GM23338 (cell line): ENCODE data around the gene FKBP10. TPM values are rescaled to one million over a fixed set of nuclear protein-coding genes. Genes with fewer than 3 reads are reported as not detected.
A peak's percentile ranks its signal among the peaks of the same experiment; 100 is the strongest.

Experiments used
- ATAC-seq: fragments of 200-7000 bp; cut with Tn5 transposase; 3 replicates; pipeline ENCODE4 v1.9.1; 2020
- DNase-seq: peaks from one replicate; pipeline ENCODE4 v3.0.0-alpha.2; 2015; ENCODE audit warnings: low spot score
- H2AFZ ChIP-seq: fragments of 200-600 bp; sonication (generic); 2 replicates; pipeline ENCODE4 v1.8.0; 2016; ENCODE audit warnings: antibody characterized with exemption, mild to moderate bottlenecking, moderate library complexity
- H3F3A ChIP-seq: fragments of 200-600 bp; sonication (generic); replicated peaks from 2 replicates; pipeline ENCODE4 v1.8.0; 2017; ENCODE audit warnings: antibody characterized with exemption, mixed run types, low read depth
- H3K27ac ChIP-seq: fragments of 200-600 bp; sonication (generic); 2 replicates; pipeline ENCODE4 v1.6.1; 2016; ENCODE audit warnings: low read depth
- H3K27me3 ChIP-seq: fragments of 200-600 bp; sonication (generic); 2 replicates; pipeline ENCODE4 v1.8.0; 2016; ENCODE audit warnings: mild to moderate bottlenecking, mixed run types, moderate library complexity; ENCODE audit not compliant: insufficient read depth
- H3K36me3 ChIP-seq: fragments of 200-600 bp; sonication (generic); 2 replicates; pipeline ENCODE4 v1.8.0; 2016; ENCODE audit warnings: mild to moderate bottlenecking; ENCODE audit not compliant: insufficient read depth
- H3K4me1 ChIP-seq: fragments of 200-600 bp; sonication (generic); 2 replicates; pipeline ENCODE4 v1.8.0; 2016; ENCODE audit warnings: mild to moderate bottlenecking, moderate library complexity; ENCODE audit not compliant: insufficient read depth
- H3K4me2 ChIP-seq: fragments of 200-600 bp; sonication (generic); 2 replicates; pipeline ENCODE4 v1.7.1; 2017; ENCODE audit warnings: mixed run types
- H3K4me3 ChIP-seq: fragments of 200-600 bp; sonication (generic); 2 replicates; pipeline ENCODE4 v1.6.1; 2016; ENCODE audit warnings: mixed run types
- H3K79me2 ChIP-seq: fragments of 200-600 bp; sonication (generic); replicated peaks from 2 replicates; pipeline ENCODE4 v1.8.0; 2017; ENCODE audit warnings: mild to moderate bottlenecking; ENCODE audit not compliant: insufficient read depth
- H3K9me2 ChIP-seq: fragments of 200-600 bp; sonication (generic); 2 replicates; pipeline ENCODE4 v1.8.0; 2017; ENCODE audit not compliant: insufficient read depth
- H4K20me1 ChIP-seq: fragments of 200-600 bp; sonication (generic); replicated peaks from 2 replicates; pipeline ENCODE4 v1.8.0; 2017; ENCODE audit warnings: mild to moderate bottlenecking; ENCODE audit not compliant: insufficient read depth
- H3K27ac Mint-ChIP-seq: 2 replicates; pipeline ENCODE4 v1.8.0; 2020; ENCODE audit warnings: inconsistent platforms, mild to moderate bottlenecking, moderate library complexity, mixed read lengths
- H3K27me3 Mint-ChIP-seq: 3 replicates; pipeline ENCODE4 v1.8.0; 2022; ENCODE audit warnings: low read depth, mild to moderate bottlenecking, moderate library complexity, mixed read lengths, inconsistent platforms; ENCODE audit not compliant: insufficient read depth, poor library complexity
- H3K36me3 Mint-ChIP-seq: 3 replicates; pipeline ENCODE4 v1.8.0; 2021; ENCODE audit warnings: low read depth, mild to moderate bottlenecking, inconsistent platforms, moderate library complexity, mixed read lengths
- H3K4me1 Mint-ChIP-seq: 3 replicates; pipeline ENCODE4 v1.8.0; 2020; ENCODE audit warnings: mild to moderate bottlenecking, inconsistent platforms, mixed read lengths
- H3K4me3 Mint-ChIP-seq: 3 replicates; pipeline ENCODE4 v1.8.0; 2021; ENCODE audit warnings: moderate library complexity, mild to moderate bottlenecking, inconsistent platforms, mixed read lengths
- H3K9me3 Mint-ChIP-seq: 3 replicates; pipeline ENCODE4 v1.8.0; 2020; ENCODE audit warnings: moderate library complexity, mild to moderate bottlenecking, inconsistent platforms, mixed read lengths
- CREB1 ChIP-seq: fragments of 250-450 bp; sonication (Bioruptor Pico); IDR thresholded peaks from 2 replicates; pipeline ENCODE4 v1.5.0; 2020; ENCODE audit warnings: low read depth, mild to moderate bottlenecking, moderate library complexity
- EZH2phosphoT487 ChIP-seq: fragments of 200-600 bp; sonication (generic); IDR thresholded peaks from one replicate; pipeline ENCODE4 v1.8.1; 2018; ENCODE audit warnings: antibody characterized with exemption; ENCODE audit not compliant: unreplicated experiment
- JUNB ChIP-seq: IDR thresholded peaks from one replicate; pipeline ENCODE4 v1.6.1; 2016; ENCODE audit warnings: antibody characterized with exemption; ENCODE audit not compliant: unreplicated experiment
- NANOG ChIP-seq: IDR thresholded peaks from 2 replicates; pipeline ENCODE4 v1.6.1; 2016; ENCODE audit warnings: antibody characterized with exemption, borderline replicate concordance
- POLR2AphosphoS5 ChIP-seq: IDR thresholded peaks from 2 replicates; pipeline ENCODE4 v1.6.1; 2016; ENCODE audit warnings: antibody characterized with exemption, low read depth
- STAT1 ChIP-seq: IDR thresholded peaks from one replicate; pipeline ENCODE4 v1.6.1; 2016; ENCODE audit warnings: antibody characterized with exemption; ENCODE audit not compliant: unreplicated experiment
- ZNF114 ChIP-seq: fragments of 250-450 bp; sonication (Bioruptor Pico); IDR thresholded peaks from 2 replicates; pipeline ENCODE4 v1.5.0; 2020; ENCODE audit warnings: mild to moderate bottlenecking, moderate library complexity
- polyA plus RNA-seq: library from polyadenylated mRNA; unstranded; fragments of >200 nt; fragmentation: Nextera tagmentation; extraction: Ambion mirVana; gene quantifications from 2 replicates; pipeline ENCODE4 v1.2.1, GENCODE V29; 2016
- total RNA-seq: library from RNA; depleted of rRNA; stranded (reverse); fragments of >200 nt; shearing (Covaris generic); gene quantifications from 2 replicates; pipeline ENCODE4 v1.2.3, GENCODE V29; 2014
- TF ChIP-seq, protein P1 (sequence below): fragments of 250-450 bp; sonication (Bioruptor Pico); IDR thresholded peaks from 2 replicates; pipeline ENCODE4 v1.5.0; 2020; ENCODE audit warnings: mild to moderate bottlenecking, moderate library complexity

The FKBP10 gene
- total and polyA plus RNA-seq, 2 experiments from 2014 or later: 26.2 to 151 TPM

DNA sequence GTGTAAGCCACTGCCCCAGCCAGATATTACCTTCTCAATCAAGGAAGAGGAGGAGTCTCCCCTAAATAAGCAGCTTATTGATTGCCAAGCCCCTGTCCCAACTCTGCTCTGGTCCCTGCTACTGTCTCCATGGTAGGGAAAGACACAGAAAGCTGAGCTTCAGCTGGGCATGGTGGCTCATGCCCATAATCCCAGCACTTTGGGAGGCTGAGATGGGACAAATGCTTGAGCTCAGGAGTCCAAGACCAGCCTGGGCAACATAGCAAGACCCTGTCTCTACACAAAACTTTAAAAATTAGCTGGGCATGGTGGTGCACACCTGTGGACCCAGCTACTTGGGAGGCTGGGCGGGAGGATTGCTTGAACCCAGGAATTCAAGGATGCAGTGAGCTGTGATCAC is 32.9 kb upstream of the FKBP10 start:
- H3K79me2 ChIP-seq: peaks cover 86% of the 10 kb centered on the region
- H3K27ac ChIP-seq: no peak overlapping the region
- Mint-ChIP-seq H3K36me3 (peaks cover 15% of the 10 kb centered on the region), H3K27me3 (peaks cover 23% of the 10 kb centered on the region), H3K4me1 (peaks cover 47% of the 10 kb centered on the region), H3K4me3 (no peak overlapping the region), H3K27ac (no peak overlapping the region), H3K9me3 (no peaks in the 10 kb centered on the region)
- H3K4me1 ChIP-seq: peaks cover 48% of the 10 kb centered on the region
- ATAC-seq (no peak), DNase-seq (no peak)
- peaks cover 4% of the 10 kb centered on the region for H4K20me1 ChIP-seq
- H3K9me2 ChIP-seq: no peaks in the 10 kb centered on the region
- no peaks in the 10 kb centered on the region for H3K27me3 ChIP-seq
- H2AFZ ChIP-seq: no peak overlapping the region
- no peak overlapping the region for H3K4me2 ChIP-seq
- H3K4me3 ChIP-seq: no peak overlapping the region
- peaks cover 21% of the 10 kb centered on the region; the same call in 1 of the 2 replicates for H3F3A ChIP-seq
- no peak for TF ChIP-seq JUNB
- TF ChIP-seq STAT1: no peak
- TF ChIP-seq CREB1 (CRISPR knock-in tag): no peak
- H3K36me3 ChIP-seq: no peaks in the 10 kb centered on the region

DNA sequence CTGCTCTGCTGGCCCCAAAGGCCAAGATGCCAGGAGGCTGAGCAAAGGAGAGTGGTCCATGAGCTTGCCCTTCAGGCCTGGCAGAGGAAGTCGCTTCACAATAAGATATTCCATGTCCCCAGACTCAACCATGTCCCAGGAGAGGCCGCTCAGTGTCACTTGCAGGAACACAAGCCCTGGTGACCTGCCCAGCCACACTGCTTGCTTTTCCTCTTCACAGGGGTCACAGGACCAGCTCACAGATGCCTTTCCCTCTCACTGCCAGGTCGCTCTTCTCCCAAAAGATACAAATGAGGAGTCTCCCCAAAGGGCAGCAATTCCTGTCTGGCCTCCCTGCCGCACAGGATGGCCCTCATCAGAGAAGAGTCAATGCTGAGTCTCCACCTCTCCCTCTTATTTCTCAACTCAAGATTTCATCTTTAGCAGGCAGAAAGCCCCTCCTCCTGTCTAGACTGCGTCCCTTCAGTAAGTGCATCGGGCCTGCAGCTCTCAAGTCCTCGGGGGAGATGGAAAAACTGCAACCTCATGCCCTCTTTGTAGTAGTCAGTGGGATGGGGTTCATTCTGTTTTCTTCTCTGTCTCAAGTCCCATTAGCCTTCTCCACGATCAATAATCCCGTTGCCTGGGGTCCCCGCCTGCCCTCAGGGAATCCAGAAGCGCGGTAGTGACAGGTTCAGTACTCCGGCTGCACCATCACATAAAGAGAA is 31.2 kb upstream of the FKBP10 start:
- Histone ChIP-seq H2AFZ (no peak overlapping the region), H3K27ac (no peak overlapping the region), H3K4me3 (no peak overlapping the region), H3K36me3 (no peaks in the 10 kb centered on the region), H3K4me2 (no peak overlapping the region), H4K20me1 (peaks cover 4% of the 10 kb centered on the region), H3F3A (peaks cover 21% of the 10 kb centered on the region), H3K4me1 (peaks cover 32% of the 10 kb centered on the region), H3K79me2 (peaks cover 73% of the 10 kb centered on the region), H3K9me2 (no peaks in the 10 kb centered on the region), H3K27me3 (no peaks in the 10 kb centered on the region)
- H3K4me1 Mint-ChIP-seq: peaks cover 31% of the 10 kb centered on the region
- H3K36me3 Mint-ChIP-seq: peaks cover 5% of the 10 kb centered on the region; the same call in 2 of the 3 replicates
- H3K27me3 Mint-ChIP-seq: peaks cover 19% of the 10 kb centered on the region
- TF ChIP-seq EZH2phosphoT487 (no peak), POLR2AphosphoS5 (no peak), NANOG (no peak), ZNF114 (CRISPR knock-in tag) (no peak), JUNB (no peak)
- TF ChIP-seq, protein P1, sequence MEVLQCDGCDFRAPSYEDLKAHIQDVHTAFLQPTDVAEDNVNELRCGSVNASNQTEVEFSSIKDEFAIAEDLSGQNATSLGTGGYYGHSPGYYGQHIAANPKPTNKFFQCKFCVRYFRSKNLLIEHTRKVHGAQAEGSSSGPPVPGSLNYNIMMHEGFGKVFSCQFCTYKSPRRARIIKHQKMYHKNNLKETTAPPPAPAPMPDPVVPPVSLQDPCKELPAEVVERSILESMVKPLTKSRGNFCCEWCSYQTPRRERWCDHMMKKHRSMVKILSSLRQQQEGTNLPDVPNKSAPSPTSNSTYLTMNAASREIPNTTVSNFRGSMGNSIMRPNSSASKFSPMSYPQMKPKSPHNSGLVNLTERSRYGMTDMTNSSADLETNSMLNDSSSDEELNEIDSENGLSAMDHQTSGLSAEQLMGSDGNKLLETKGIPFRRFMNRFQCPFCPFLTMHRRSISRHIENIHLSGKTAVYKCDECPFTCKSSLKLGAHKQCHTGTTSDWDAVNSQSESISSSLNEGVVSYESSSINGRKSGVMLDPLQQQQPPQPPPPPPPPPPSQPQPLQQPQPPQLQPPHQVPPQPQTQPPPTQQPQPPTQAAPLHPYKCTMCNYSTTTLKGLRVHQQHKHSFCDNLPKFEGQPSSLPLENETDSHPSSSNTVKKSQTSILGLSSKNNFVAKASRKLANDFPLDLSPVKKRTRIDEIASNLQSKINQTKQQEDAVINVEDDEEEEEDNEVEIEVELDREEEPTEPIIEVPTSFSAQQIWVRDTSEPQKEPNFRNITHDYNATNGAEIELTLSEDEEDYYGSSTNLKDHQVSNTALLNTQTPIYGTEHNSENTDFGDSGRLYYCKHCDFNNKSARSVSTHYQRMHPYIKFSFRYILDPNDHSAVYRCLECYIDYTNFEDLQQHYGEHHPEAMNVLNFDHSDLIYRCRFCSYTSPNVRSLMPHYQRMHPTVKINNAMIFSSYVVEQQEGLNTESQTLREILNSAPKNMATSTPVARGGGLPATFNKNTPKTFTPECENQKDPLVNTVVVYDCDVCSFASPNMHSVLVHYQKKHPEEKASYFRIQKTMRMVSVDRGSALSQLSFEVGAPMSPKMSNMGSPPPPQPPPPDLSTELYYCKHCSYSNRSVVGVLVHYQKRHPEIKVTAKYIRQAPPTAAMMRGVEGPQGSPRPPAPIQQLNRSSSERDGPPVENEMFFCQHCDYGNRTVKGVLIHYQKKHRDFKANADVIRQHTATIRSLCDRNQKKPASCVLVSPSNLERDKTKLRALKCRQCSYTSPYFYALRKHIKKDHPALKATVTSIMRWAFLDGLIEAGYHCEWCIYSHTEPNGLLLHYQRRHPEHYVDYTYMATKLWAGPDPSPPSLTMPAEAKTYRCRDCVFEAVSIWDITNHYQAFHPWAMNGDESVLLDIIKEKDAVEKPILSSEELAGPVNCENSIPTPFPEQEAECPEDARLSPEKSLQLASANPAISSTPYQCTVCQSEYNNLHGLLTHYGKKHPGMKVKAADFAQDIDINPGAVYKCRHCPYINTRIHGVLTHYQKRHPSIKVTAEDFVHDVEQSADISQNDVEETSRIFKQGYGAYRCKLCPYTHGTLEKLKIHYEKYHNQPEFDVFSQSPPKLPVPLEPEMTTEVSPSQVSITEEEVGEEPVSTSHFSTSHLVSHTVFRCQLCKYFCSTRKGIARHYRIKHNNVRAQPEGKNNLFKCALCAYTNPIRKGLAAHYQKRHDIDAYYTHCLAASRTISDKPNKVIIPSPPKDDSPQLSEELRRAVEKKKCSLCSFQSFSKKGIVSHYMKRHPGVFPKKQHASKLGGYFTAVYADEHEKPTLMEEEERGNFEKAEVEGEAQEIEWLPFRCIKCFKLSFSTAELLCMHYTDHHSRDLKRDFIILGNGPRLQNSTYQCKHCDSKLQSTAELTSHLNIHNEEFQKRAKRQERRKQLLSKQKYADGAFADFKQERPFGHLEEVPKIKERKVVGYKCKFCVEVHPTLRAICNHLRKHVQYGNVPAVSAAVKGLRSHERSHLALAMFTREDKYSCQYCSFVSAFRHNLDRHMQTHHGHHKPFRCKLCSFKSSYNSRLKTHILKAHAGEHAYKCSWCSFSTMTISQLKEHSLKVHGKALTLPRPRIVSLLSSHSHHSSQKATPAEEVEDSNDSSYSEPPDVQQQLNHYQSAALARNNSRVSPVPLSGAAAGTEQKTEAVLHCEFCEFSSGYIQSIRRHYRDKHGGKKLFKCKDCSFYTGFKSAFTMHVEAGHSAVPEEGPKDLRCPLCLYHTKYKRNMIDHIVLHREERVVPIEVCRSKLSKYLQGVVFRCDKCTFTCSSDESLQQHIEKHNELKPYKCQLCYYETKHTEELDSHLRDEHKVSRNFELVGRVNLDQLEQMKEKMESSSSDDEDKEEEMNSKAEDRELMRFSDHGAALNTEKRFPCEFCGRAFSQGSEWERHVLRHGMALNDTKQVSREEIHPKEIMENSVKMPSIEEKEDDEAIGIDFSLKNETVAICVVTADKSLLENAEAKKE (CRISPR knock-in tag): no peak
- DNase-seq: no peak
- ATAC-seq: no peak
- no peaks in the 10 kb centered on the region for H3K9me3 Mint-ChIP-seq
- H3K4me3 Mint-ChIP-seq: no peak overlapping the region; the same call in 2 of the 3 replicates
- H3K27ac Mint-ChIP-seq: peak overlapping the region; percentile 81
